Nephron (organoid): Measurements from ENCODE around the gene WDFY4.

Experiments used
- H3K27ac Mint-ChIP-seq, 3 experiments: 2 replicates each; pipeline ENCODE4 v1.8.0; 2020; ENCODE audit warnings: mixed read lengths in 3 of 3, mild to moderate bottlenecking in 2 of 3, moderate library complexity in 1 of 3
- H3K27me3 Mint-ChIP-seq: 2 replicates; pipeline ENCODE4 v1.8.0; 2021; ENCODE audit warnings: low read depth, mild to moderate bottlenecking, moderate library complexity, mixed read lengths
- H3K36me3 Mint-ChIP-seq: 2 replicates; pipeline ENCODE4 v1.8.0; 2020; ENCODE audit warnings: low read depth, mixed read lengths
- H3K4me1 Mint-ChIP-seq: 2 replicates; pipeline ENCODE4 v1.8.0; 2020; ENCODE audit warnings: mixed read lengths
- H3K4me3 Mint-ChIP-seq, 3 experiments: 2 replicates each; pipeline ENCODE4 v1.8.0; 2020; ENCODE audit warnings: mild to moderate bottlenecking in 3 of 3, mixed read lengths in 3 of 3, moderate library complexity in 2 of 3
- H3K9me3 Mint-ChIP-seq: 2 replicates; pipeline ENCODE4 v1.8.0; 2020; ENCODE audit warnings: mixed read lengths
- TF ChIP-seq, protein P1 (sequence below), 3 experiments: fragments of 200-600 bp; sonication (generic); IDR thresholded peaks; one replicate each; pipeline ENCODE4 v1.5.0; 2021; ENCODE audit warnings: antibody characterized with exemption in 3 of 3; ENCODE audit not compliant: unreplicated experiment in 3 of 3

The WDFY4 gene

DNA sequence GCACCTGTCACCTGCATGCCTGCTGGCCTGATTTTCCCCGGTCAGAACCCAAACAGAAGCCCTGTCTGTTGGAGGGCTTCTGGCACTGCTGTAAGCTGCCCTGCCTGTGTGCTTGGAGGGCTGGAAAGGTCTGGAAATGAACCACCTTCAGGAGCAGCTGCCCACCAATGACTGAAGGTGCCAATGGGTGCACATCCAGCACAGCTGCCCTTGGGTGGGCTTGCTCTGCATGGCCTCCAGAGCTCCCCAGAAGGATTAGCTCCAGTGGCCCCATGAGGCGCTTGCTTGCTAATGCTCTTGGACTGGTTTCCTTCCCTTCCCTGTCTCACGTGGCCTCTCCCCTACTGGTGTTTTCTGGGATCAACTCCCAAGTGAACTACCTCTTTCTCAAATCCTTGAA is 43.2 kb downstream of the WDFY4 start:
- H3K36me3 Mint-ChIP-seq, result no peaks in the 10 kb centered on the region
- no peak overlapping the region for H3K4me3 Mint-ChIP-seq
- H3K9me3 Mint-ChIP-seq, result no peaks in the 10 kb centered on the region
- TF ChIP-seq, protein P1, sequence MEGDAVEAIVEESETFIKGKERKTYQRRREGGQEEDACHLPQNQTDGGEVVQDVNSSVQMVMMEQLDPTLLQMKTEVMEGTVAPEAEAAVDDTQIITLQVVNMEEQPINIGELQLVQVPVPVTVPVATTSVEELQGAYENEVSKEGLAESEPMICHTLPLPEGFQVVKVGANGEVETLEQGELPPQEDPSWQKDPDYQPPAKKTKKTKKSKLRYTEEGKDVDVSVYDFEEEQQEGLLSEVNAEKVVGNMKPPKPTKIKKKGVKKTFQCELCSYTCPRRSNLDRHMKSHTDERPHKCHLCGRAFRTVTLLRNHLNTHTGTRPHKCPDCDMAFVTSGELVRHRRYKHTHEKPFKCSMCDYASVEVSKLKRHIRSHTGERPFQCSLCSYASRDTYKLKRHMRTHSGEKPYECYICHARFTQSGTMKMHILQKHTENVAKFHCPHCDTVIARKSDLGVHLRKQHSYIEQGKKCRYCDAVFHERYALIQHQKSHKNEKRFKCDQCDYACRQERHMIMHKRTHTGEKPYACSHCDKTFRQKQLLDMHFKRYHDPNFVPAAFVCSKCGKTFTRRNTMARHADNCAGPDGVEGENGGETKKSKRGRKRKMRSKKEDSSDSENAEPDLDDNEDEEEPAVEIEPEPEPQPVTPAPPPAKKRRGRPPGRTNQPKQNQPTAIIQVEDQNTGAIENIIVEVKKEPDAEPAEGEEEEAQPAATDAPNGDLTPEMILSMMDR (IDR thresholded peaks at IDR 0.05; ENCODE audit: unreplicated experiment in 3 of 3), result no peak
- no peak overlapping the region for H3K27ac Mint-ChIP-seq
- H3K27me3 Mint-ChIP-seq, result peaks cover 35% of the 10 kb centered on the region
- no peaks in the 10 kb centered on the region for H3K4me1 Mint-ChIP-seq

DNA sequence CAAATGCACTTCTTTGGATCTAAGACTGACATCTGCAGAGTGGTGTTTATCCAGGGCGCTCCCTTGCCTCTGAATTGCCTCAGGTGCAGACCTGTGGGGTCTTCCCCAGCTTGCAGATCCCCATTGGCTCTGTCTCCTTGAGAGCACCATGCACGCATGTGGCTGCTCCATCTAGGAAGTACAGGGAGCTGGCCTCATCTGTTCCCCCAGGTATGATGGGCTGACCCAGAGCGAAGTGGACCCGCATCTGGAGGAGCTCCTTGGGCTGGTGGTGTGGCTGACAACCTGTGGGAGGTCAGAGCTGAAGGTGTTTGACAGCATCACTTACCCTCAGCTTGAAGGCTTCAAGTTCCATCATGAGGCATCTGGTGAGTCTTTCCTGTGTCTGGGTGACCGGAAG is 44.5 kb downstream of the WDFY4 start:
- Mint-ChIP-seq H3K9me3 (no peaks in the 10 kb centered on the region), H3K27ac (no peak overlapping the region), H3K27me3 (peaks cover 33% of the 10 kb centered on the region), H3K36me3 (no peaks in the 10 kb centered on the region), H3K4me1 (no peaks in the 10 kb centered on the region), H3K4me3 (no peak overlapping the region)
- TF ChIP-seq, protein P1 (IDR thresholded peaks at IDR 0.05; ENCODE audit: unreplicated experiment in 3 of 3), result no peak

DNA sequence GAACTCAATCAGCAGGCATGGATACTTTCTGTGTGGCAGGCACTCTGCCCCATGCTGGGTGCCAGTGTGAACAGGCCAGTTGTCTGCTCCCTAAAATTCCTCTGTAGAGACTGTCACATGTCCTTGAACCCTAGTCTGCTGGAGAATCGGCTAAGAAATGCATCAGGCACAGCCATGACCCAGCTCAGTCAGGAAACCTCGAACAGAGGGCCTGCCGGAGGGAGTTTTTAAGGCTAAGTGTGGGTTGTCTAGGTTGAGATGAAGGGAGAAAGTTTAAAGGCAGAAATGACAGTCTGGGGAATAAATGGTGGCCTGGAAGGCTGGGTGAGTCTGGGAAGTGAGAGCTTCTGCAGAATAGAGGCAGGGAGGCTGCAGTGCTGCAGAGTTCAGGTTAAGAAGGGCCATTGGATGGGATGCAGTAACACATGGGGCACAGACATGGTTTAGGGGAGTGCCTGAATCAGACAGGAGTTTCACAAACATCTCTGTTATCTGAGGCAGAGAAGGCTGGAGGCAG is 45.3 kb downstream of the WDFY4 start:
- peaks cover 33% of the 10 kb centered on the region for H3K27me3 Mint-ChIP-seq
- H3K36me3 Mint-ChIP-seq, result no peaks in the 10 kb centered on the region
- TF ChIP-seq, protein P1 (IDR thresholded peaks at IDR 0.05; ENCODE audit: unreplicated experiment in 3 of 3), result no peak
- H3K4me1 Mint-ChIP-seq, result no peaks in the 10 kb centered on the region
- H3K4me3 Mint-ChIP-seq, result no peak overlapping the region
- H3K9me3 Mint-ChIP-seq, result no peaks in the 10 kb centered on the region
- no peak overlapping the region for H3K27ac Mint-ChIP-seq

DNA sequence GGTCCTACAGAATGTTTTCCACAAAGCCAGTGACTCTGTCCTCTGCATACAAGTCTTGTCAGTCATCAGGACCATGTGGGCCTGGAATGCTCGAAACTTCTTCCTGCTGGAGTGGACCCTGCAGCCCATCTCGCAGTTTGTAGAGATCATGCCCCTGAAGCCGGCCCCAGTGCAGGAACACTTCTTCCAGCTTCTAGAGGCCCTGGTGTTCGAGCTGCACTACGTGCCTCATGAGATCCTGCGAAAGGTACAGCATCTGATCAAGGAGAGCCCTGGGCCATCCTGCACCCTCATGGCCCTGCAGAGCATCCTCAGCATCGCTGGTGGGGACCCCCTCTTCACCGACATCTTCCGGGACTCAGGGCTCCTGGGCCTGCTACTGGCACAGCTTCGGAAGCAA is 46.5 kb downstream of the WDFY4 start:
- H3K4me3 Mint-ChIP-seq, result no peak overlapping the region
- TF ChIP-seq, protein P1 (IDR thresholded peaks at IDR 0.05; ENCODE audit: unreplicated experiment in 3 of 3), result no peak

DNA sequence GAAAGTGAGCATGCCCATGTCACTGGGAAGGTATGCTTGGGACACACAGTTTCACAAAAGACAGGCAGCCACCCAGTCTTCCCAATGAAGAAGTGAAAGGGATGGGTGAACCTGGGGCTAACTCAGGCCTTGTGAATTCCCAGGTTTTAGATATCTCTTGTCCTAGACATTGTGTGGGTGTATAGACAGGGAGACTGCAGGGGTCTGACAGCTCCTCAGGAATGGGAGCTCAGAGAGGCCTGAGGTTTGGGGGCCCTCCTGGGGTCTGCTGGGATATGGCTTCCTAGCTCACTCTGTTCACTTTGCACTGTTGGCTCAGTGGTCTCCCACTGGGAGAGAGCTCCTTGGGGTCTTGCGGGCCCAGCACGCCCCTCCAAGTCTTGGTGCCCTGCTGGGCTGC is 47.0 kb downstream of the WDFY4 start:
- Mint-ChIP-seq H3K4me1 (no peaks in the 10 kb centered on the region), H3K4me3 (no peak overlapping the region), H3K27me3 (peaks cover 35% of the 10 kb centered on the region), H3K9me3 (no peaks in the 10 kb centered on the region), H3K27ac (no peak overlapping the region), H3K36me3 (no peaks in the 10 kb centered on the region)
- TF ChIP-seq, protein P1 (IDR thresholded peaks at IDR 0.05; ENCODE audit: unreplicated experiment in 3 of 3), result no peak

More for the DNA sequence above, 46.5 kb downstream of the WDFY4 start:
- H3K4me1 Mint-ChIP-seq, result no peaks in the 10 kb centered on the region
- H3K36me3 Mint-ChIP-seq, result no peaks in the 10 kb centered on the region
- no peaks in the 10 kb centered on the region for H3K9me3 Mint-ChIP-seq
- H3K27me3 Mint-ChIP-seq, result peaks cover 34% of the 10 kb centered on the region
- H3K27ac Mint-ChIP-seq, result no peak overlapping the region

DNA sequence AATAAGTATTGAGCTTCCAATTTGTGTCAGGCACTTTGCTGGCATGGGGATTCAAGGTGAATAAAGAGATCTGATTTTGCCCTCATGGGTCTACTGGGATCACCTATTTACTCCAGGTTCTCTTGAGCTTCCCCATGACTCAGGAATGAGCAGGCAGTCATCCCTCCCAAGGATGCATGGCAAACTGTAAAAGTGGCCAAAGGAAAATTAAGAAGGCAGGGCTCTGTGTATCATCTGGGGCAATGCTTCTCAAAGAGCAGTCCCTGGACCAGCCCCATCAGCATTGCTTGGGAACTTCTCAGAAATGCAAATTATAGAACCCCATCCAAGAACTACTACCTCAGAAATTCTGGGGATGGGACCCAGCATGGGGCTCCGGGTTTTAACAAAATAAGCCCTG is 48.7 kb downstream of the WDFY4 start:
- Mint-ChIP-seq H3K27ac (no peak overlapping the region), H3K4me3 (no peak overlapping the region), H3K4me1 (no peaks in the 10 kb centered on the region), H3K36me3 (no peaks in the 10 kb centered on the region), H3K27me3 (peaks cover 31% of the 10 kb centered on the region), H3K9me3 (no peaks in the 10 kb centered on the region)
- TF ChIP-seq, protein P1 (IDR thresholded peaks at IDR 0.05; ENCODE audit: unreplicated experiment in 3 of 3), result no peak
